HFFc6 (cell line): ENCODE measurements around the gene MOSPD3. TPM values are rescaled to one million over a fixed set of nuclear protein-coding genes. Genes with fewer than 3 reads are reported as not detected.

Experiments used
- DNase-seq: peaks from one replicate; pipeline ENCODE4 v3.0.0-alpha.2; 2018
- H3K27ac Mint-ChIP-seq: 2 replicates; pipeline ENCODE4 v1.8.0; 2020; ENCODE audit warnings: mild to moderate bottlenecking, mixed read lengths
- H3K27me3 Mint-ChIP-seq: 2 replicates; pipeline ENCODE4 v1.8.0; 2021; ENCODE audit warnings: mild to moderate bottlenecking, moderate library complexity, mixed read lengths; ENCODE audit not compliant: insufficient read depth
- H3K36me3 Mint-ChIP-seq: 2 replicates; pipeline ENCODE4 v1.8.0; 2021; ENCODE audit warnings: low read depth, mixed read lengths
- H3K4me1 Mint-ChIP-seq: 2 replicates; pipeline ENCODE4 v1.8.0; 2020; ENCODE audit warnings: low read depth, mixed read lengths
- H3K4me3 Mint-ChIP-seq: 2 replicates; pipeline ENCODE4 v1.8.0; 2020; ENCODE audit warnings: mild to moderate bottlenecking, moderate library complexity, mixed read lengths
- H3K9me3 Mint-ChIP-seq: 2 replicates; pipeline ENCODE4 v1.8.0; 2020; ENCODE audit warnings: mild to moderate bottlenecking, mixed read lengths
- total RNA-seq, 6 experiments: library from RNA; stranded (reverse); fragmentation: NEBNext Ultra II Directional; extraction: Animal tissue kit (Norgen Biotek cat#: 25700); gene quantifications; 2 replicates in 1 of 6; 3 replicates in 5 of 6; pipeline ENCODE4 v1.2.3, GENCODE V29; 2021
- TF ChIP-seq, protein P1 (sequence below): fragments of 200-600 bp; sonication (generic); IDR thresholded peaks from 2 replicates; pipeline ENCODE4 v1.5.0; 2021; ENCODE audit warnings: antibody characterized with exemption, mild to moderate bottlenecking

Gene MOSPD3
- total RNA-seq, 6 experiments from 2014 or later, result 14.6 to 19.0 (median 17.4) TPM

GRCh38 chr7:100586266-100587025, 25.9 kb upstream of the MOSPD3 start, which contains the start of gene FBXO24:
TSS of gene FBXO24 (plus strand) at chr7:100586328. CDS start at chr7:100586626, 298 bp downstream.
- TF ChIP-seq, protein P1, sequence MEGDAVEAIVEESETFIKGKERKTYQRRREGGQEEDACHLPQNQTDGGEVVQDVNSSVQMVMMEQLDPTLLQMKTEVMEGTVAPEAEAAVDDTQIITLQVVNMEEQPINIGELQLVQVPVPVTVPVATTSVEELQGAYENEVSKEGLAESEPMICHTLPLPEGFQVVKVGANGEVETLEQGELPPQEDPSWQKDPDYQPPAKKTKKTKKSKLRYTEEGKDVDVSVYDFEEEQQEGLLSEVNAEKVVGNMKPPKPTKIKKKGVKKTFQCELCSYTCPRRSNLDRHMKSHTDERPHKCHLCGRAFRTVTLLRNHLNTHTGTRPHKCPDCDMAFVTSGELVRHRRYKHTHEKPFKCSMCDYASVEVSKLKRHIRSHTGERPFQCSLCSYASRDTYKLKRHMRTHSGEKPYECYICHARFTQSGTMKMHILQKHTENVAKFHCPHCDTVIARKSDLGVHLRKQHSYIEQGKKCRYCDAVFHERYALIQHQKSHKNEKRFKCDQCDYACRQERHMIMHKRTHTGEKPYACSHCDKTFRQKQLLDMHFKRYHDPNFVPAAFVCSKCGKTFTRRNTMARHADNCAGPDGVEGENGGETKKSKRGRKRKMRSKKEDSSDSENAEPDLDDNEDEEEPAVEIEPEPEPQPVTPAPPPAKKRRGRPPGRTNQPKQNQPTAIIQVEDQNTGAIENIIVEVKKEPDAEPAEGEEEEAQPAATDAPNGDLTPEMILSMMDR, result no peak
- Mint-ChIP-seq H3K4me3 (peak within 1 kb of the TSS; percentile 95), H3K36me3 (peaks cover 6% of the 10 kb centered on the region), H3K4me1 (peaks cover 37% of the 10 kb centered on the region), H3K27me3 (peaks cover 6% of the 10 kb centered on the region), H3K27ac (peak within 1 kb of the TSS; percentile 87), H3K9me3 (no peaks in the 10 kb centered on the region)
- peak; percentile 100 for DNase-seq

DNA sequence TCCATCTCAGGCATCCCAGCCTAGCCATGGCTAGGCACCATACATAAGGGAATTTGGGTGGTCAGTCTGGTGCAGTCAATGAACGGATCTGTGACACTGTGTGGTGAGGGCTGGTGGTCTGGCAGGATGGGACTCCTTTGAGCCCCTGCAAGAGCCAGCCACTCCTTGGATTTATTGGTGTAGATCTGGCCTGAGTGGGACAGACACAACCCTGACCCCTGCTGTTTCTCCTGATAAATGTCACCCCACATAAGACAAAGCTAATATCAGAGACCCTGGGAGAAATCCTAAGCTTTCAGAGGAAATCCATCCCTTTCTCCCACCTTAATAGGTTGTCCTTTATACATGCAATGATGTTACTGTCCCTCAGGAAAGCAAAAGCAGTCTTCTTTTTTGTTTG, 23.9 kb upstream of the MOSPD3 start:
- TF ChIP-seq, protein P1, result peak; percentile 64
- peak overlapping the region; percentile 42 for H3K4me3 Mint-ChIP-seq
- peaks cover 6% of the 10 kb centered on the region for H3K27me3 Mint-ChIP-seq
- no peaks in the 10 kb centered on the region for H3K9me3 Mint-ChIP-seq
- no peak overlapping the region for H3K27ac Mint-ChIP-seq
- peaks cover 31% of the 10 kb centered on the region for H3K4me1 Mint-ChIP-seq
- DNase-seq, result peak; percentile 25
- peaks cover 6% of the 10 kb centered on the region for H3K36me3 Mint-ChIP-seq

DNA sequence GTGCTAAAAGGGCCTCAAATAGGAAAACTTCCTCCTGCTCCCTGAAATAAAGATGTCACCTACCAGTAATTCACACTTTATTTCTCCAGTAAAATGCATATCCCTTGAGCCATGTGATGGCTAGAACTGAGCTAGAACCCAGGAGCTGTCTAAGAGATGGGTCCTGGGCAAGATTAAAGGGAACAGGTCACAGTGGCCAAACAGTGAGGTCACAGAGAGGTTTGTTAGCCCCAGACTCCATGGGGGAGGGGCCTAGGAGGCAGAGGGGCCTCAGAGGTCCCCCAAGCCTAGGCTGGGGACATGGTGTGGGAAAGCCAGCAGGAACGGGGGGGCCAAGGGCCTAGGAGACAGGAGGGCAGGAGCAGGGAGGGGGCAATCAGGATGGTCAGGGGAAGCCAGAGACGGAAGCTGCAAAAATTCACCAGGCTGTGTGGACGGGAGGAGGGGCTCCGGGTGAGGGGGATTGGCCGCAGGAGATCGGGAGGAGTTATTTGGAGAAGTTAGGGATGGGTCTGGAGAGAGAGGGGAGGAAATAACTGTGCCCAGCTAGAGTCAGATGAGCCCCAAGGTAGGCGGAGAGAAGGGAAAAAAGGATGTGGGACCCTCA, 22.9 kb upstream of the MOSPD3 start:
- Mint-ChIP-seq H3K9me3 (no peaks in the 10 kb centered on the region), H3K27ac (no peak overlapping the region), H3K27me3 (peaks cover 7% of the 10 kb centered on the region), H3K36me3 (peaks cover 6% of the 10 kb centered on the region), H3K4me3 (no peak overlapping the region), H3K4me1 (peaks cover 21% of the 10 kb centered on the region)
- TF ChIP-seq, protein P1, result no peak
- no peak for DNase-seq

DNA sequence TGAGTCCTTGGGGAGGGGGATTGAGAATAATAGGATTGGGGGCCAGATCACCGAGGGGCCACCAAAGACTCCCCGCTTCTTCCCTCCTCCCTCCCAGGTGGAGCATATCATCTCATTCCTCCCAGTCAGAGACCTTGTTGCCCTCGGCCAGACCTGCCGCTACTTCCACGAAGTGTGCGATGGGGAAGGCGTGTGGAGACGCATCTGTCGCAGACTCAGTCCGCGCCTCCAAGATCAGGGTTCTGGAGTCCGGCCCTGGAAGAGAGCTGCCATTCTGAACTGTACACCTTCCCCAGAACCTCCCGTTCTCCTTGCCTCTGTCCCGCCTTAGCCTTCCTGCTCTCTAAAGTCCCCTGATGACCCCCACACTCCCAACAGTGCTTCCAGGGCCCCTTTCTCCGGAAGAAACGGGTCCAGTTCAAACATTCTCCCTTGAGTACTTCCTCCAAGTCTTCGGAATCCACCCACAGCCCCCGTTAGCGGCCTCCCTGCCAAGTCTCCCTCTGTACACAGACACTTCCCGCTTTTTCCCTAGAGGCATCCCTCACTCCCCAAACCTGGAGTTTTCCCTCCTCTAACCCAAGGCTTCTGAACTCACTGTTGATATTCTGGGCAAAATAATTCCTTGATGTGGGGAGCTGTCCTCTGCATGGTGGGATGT, 22.1 kb upstream of the MOSPD3 start:
- Mint-ChIP-seq H3K27me3 (peaks cover 7% of the 10 kb centered on the region), H3K27ac (no peak overlapping the region), H3K4me3 (no peak overlapping the region), H3K36me3 (peaks cover 2% of the 10 kb centered on the region), H3K4me1 (peaks cover 13% of the 10 kb centered on the region), H3K9me3 (no peaks in the 10 kb centered on the region)
- DNase-seq, result no peak
- TF ChIP-seq, protein P1, result no peak

DNA sequence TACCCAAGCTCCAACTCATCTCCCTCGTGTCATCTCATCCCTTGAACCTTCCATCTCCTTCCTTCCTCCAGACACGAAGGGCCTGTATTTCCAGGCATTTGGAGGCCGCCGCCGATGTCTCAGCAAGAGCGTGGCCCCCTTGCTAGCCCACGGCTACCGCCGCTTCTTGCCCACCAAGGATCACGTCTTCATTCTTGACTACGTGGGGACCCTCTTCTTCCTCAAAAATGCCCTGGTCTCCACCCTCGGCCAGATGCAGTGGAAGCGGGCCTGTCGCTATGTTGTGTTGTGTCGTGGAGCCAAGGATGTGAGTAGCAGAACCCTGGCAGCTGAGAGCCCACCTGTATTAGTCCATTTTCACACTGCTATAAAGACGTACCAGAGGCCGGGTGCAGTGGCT, 20.7 kb upstream of the MOSPD3 start:
- Mint-ChIP-seq H3K9me3 (no peaks in the 10 kb centered on the region), H3K36me3 (no peaks in the 10 kb centered on the region)
- DNase-seq, result no peak

More for the DNA sequence above, 20.7 kb upstream of the MOSPD3 start:
- Mint-ChIP-seq H3K27ac (no peak overlapping the region), H3K27me3 (peaks cover 4% of the 10 kb centered on the region; the same call in 1 of the 2 replicates), H3K4me3 (no peak overlapping the region), H3K4me1 (peaks cover 11% of the 10 kb centered on the region)
- TF ChIP-seq, protein P1, result no peak
